T-helper 1 cell treated with Interleukin-12 subunit alpha and Interleukin-12 subunit beta and Interleukin-4 antibody, amounts not matched to agents 30 μg/mL and 1 μg/mL, for 36 hours (primary cell): Measurements from ENCODE around the gene C6orf62.
"Not testable (repeated sequence)": the region's sequence is repeated elsewhere in the genome, so short reads cannot be mapped to it uniquely, and the experiment has no call there.

Experiments
- H3K27ac Mint-ChIP-seq: one replicate; pipeline ENCODE4 v1.8.0; 2021; ENCODE audit warnings: mild to moderate bottlenecking, mixed read lengths
- H3K27me3 Mint-ChIP-seq: one replicate; pipeline ENCODE4 v1.8.0; 2021; ENCODE audit warnings: low read depth, mixed read lengths
- H3K36me3 Mint-ChIP-seq: one replicate; pipeline ENCODE4 v1.8.0; 2021; ENCODE audit warnings: low read depth, mixed read lengths
- H3K4me1 Mint-ChIP-seq: one replicate; pipeline ENCODE4 v1.8.0; 2021; ENCODE audit warnings: low read depth, mixed read lengths
- H3K4me3 Mint-ChIP-seq: one replicate; pipeline ENCODE4 v1.8.0; 2021; ENCODE audit warnings: mild to moderate bottlenecking, moderate library complexity, mixed read lengths
- H3K9me3 Mint-ChIP-seq: one replicate; pipeline ENCODE4 v1.8.0; 2021; ENCODE audit warnings: mixed read lengths

C6orf62 gene

GRCh38 chr6:24719125-24719971 lies at the start of gene C6orf62:
Gene C6orf62, minus strand, starts transcription at chr6:24719154. Its CDS starts 486 bp downstream, at chr6:24718668.
- Mint-ChIP-seq H3K4me3 (peak within 1 kb of the TSS; percentile 97), H3K27me3 (no peaks in the 10 kb centered on the region), H3K36me3 (peaks cover 43% of the 10 kb centered on the region), H3K9me3 (no peaks in the 10 kb centered on the region), H3K4me1 (peaks cover 36% of the 10 kb centered on the region), H3K27ac (peak within 1 kb of the TSS; percentile 99)

- Mint-ChIP-seq H3K4me3 (no peak overlapping the region), H3K27ac (no peak overlapping the region), H3K36me3 (no peaks in the 10 kb centered on the region), H3K4me1 (peaks cover 9% of the 10 kb centered on the region), H3K27me3 (no peaks in the 10 kb centered on the region), H3K9me3 (no peaks in the 10 kb centered on the region)
Observed at GRCh38 chr6:24768361-24768760, 49.4 kb upstream of the C6orf62 start.

- no peaks in the 10 kb centered on the region for H3K27me3 Mint-ChIP-seq
- H3K4me1 Mint-ChIP-seq: peaks cover 10% of the 10 kb centered on the region
Observed at GRCh38 chr6:24766680-24767462, 47.9 kb upstream of the C6orf62 start.

GRCh38 chr6:24765968-24766367 lies 47.0 kb upstream of the C6orf62 start:
- not testable (repeated sequence) for H3K9me3 Mint-ChIP-seq, H3K27ac Mint-ChIP-seq, H3K27me3 Mint-ChIP-seq, H3K36me3 Mint-ChIP-seq, H3K4me3 Mint-ChIP-seq
- H3K4me1 Mint-ChIP-seq: peaks cover 12% of the 10 kb centered on the region

More at GRCh38 chr6:24766680-24767462, 47.9 kb upstream of the C6orf62 start:
- Mint-ChIP-seq H3K9me3 (no peaks in the 10 kb centered on the region), H3K4me3 (no peak overlapping the region), H3K36me3 (no peaks in the 10 kb centered on the region), H3K27ac (no peak overlapping the region)

- H3K4me3 Mint-ChIP-seq, H3K27ac Mint-ChIP-seq, H3K36me3 Mint-ChIP-seq, H3K27me3 Mint-ChIP-seq, H3K9me3 Mint-ChIP-seq: not testable (repeated sequence)
- H3K4me1 Mint-ChIP-seq: peaks cover 12% of the 10 kb centered on the region
Observed at GRCh38 chr6:24764833-24765828, 46.2 kb upstream of the C6orf62 start.

- H3K27me3 Mint-ChIP-seq: no peaks in the 10 kb centered on the region
- peaks cover 13% of the 10 kb centered on the region for H3K4me1 Mint-ChIP-seq
- H3K9me3 Mint-ChIP-seq: no peaks in the 10 kb centered on the region
- no peak overlapping the region for H3K27ac Mint-ChIP-seq
- no peaks in the 10 kb centered on the region for H3K36me3 Mint-ChIP-seq
- H3K4me3 Mint-ChIP-seq: no peak overlapping the region
Observed at GRCh38 chr6:24763578-24763977, 44.6 kb upstream of the C6orf62 start.

GRCh38 chr6:24761851-24762250 lies 42.9 kb upstream of the C6orf62 start:
- Mint-ChIP-seq H3K4me1 (peaks cover 14% of the 10 kb centered on the region), H3K36me3 (no peaks in the 10 kb centered on the region), H3K9me3 (no peaks in the 10 kb centered on the region), H3K4me3 (no peak overlapping the region), H3K27ac (no peak overlapping the region), H3K27me3 (no peaks in the 10 kb centered on the region)

GRCh38 chr6:24761193-24761835 lies 42.4 kb upstream of the C6orf62 start:
- Mint-ChIP-seq H3K36me3 (no peaks in the 10 kb centered on the region), H3K27me3 (no peaks in the 10 kb centered on the region), H3K4me1 (peaks cover 13% of the 10 kb centered on the region), H3K9me3 (no peaks in the 10 kb centered on the region), H3K27ac (no peak overlapping the region), H3K4me3 (no peak overlapping the region)

- H3K36me3 Mint-ChIP-seq: no peaks in the 10 kb centered on the region
- H3K27ac Mint-ChIP-seq: no peak overlapping the region
- peaks cover 9% of the 10 kb centered on the region for H3K4me1 Mint-ChIP-seq
- H3K9me3 Mint-ChIP-seq: no peaks in the 10 kb centered on the region
- no peak overlapping the region for H3K4me3 Mint-ChIP-seq
- no peaks in the 10 kb centered on the region for H3K27me3 Mint-ChIP-seq
Observed at GRCh38 chr6:24760210-24760609, 41.3 kb upstream of the C6orf62 start.

- Mint-ChIP-seq H3K9me3 (no peaks in the 10 kb centered on the region), H3K36me3 (no peaks in the 10 kb centered on the region), H3K4me1 (peaks cover 7% of the 10 kb centered on the region), H3K27ac (no peak overlapping the region), H3K4me3 (no peak overlapping the region), H3K27me3 (no peaks in the 10 kb centered on the region)
Observed at GRCh38 chr6:24759718-24760117, 40.8 kb upstream of the C6orf62 start.

- Mint-ChIP-seq H3K36me3 (no peaks in the 10 kb centered on the region), H3K9me3 (peaks cover 5% of the 10 kb centered on the region), H3K4me3 (no peak overlapping the region), H3K27me3 (no peaks in the 10 kb centered on the region), H3K4me1 (peaks cover 7% of the 10 kb centered on the region), H3K27ac (no peak overlapping the region)
Observed at GRCh38 chr6:24757611-24758010, 38.7 kb upstream of the C6orf62 start.

GRCh38 chr6:24755279-24755678 lies 36.3 kb upstream of the C6orf62 start:
- no peak overlapping the region for H3K27ac Mint-ChIP-seq
- H3K9me3 Mint-ChIP-seq: peaks cover 5% of the 10 kb centered on the region
- H3K36me3 Mint-ChIP-seq: no peaks in the 10 kb centered on the region
- peaks cover 4% of the 10 kb centered on the region for H3K4me1 Mint-ChIP-seq
- H3K27me3 Mint-ChIP-seq: peaks cover 11% of the 10 kb centered on the region
- H3K4me3 Mint-ChIP-seq: no peak overlapping the region

GRCh38 chr6:24754378-24754777 lies 35.4 kb upstream of the C6orf62 start:
- not testable (repeated sequence) for H3K4me1 Mint-ChIP-seq, H3K27ac Mint-ChIP-seq, H3K4me3 Mint-ChIP-seq, H3K9me3 Mint-ChIP-seq, H3K36me3 Mint-ChIP-seq
- peaks cover 11% of the 10 kb centered on the region for H3K27me3 Mint-ChIP-seq

GRCh38 chr6:24753545-24753944 lies 34.6 kb upstream of the C6orf62 start:
- no peak overlapping the region for H3K4me3 Mint-ChIP-seq
- peaks cover 11% of the 10 kb centered on the region for H3K27me3 Mint-ChIP-seq
- H3K27ac Mint-ChIP-seq: no peak overlapping the region
- no peaks in the 10 kb centered on the region for H3K36me3 Mint-ChIP-seq
- H3K4me1 Mint-ChIP-seq: peaks cover 4% of the 10 kb centered on the region
- peaks cover 5% of the 10 kb centered on the region for H3K9me3 Mint-ChIP-seq
